Right renal pelvis (tissue), 4 donors: ENCODE measurements around the gene ABCC1. TPM values are rescaled to one million over a fixed set of nuclear protein-coding genes. Genes with fewer than 3 reads are reported as not detected.
"Not testable (repeated sequence)": the region's sequence is repeated elsewhere in the genome, so short reads cannot be mapped to it uniquely, and the experiment has no call there.

Source experiments
- DNase-seq, 4 donors: peaks; one replicate each; pipeline ENCODE4 v3.0.0-alpha.2; 2013; ENCODE audit warnings: low read depth in 4 of 4, low spot score in 3 of 4, missing footprints in 1 of 4
- polyA plus RNA-seq, 4 donors: library from polyadenylated mRNA; unstranded; fragments of 120-200 nt; gene quantifications; one replicate each; pipeline ENCODE4 v1.2.1, GENCODE V29; 2013; ENCODE audit not compliant: insufficient read length in 4 of 4

ABCC1 gene
- polyA plus RNA-seq, 4 donors = 23.0 to 25.8 (median 24.6) TPM

DNA sequence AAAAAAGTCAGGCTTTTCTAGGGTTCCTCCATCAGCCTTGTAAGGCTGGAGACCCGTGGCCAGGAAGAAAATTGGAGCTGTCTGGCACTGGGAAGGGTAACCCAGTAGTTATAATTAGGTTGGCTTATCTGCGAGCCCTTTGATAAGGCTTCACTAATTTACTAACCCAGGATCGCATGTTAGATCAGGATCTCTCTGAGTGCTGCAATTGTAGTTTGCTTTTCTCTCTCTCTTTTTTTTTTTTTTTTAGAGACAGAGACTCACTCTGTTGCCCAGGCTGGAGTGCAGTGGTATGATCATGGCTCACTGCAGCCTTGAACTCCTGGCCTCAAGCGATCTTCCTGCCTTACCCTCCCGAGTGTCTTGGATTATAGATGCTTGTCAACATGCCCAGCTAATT is 17.0 kb downstream of the ABCC1 start:
- DNase-seq = no peak

DNA sequence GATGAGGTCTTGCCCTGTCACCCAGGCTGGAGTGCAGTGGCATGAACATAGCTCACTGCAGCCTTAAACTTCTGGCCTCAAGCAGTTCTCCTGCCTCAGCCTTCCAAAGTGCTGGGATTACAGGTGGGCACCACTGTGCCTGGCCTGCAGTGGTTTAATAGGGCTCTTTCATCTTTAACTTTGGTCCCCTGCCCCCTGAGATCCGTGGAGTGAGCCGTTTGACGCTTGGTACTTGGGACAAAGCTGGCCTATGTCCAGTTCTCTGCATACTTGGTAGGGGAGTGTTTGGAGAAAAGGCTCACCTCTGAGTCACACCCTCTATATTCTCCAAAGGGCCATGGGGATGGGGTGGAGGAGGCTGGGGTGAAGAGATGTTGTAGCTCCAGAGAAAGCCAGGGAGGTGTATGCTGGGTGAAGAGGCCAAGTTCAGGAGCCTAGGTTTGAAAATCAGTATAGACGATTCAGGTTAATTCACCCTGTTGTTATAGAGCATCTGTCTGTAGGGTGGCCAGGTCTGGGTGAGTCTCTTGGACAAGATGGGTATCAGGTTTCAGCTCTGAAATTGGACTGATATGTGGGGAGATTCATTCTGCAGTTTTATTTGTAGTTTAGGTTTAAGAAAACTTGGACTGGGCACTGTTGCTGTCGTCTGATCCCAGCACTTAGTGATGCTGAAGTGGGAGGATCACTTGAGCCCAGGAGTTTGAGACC is 17.6 kb downstream of the ABCC1 start:
- no peak for DNase-seq

DNA sequence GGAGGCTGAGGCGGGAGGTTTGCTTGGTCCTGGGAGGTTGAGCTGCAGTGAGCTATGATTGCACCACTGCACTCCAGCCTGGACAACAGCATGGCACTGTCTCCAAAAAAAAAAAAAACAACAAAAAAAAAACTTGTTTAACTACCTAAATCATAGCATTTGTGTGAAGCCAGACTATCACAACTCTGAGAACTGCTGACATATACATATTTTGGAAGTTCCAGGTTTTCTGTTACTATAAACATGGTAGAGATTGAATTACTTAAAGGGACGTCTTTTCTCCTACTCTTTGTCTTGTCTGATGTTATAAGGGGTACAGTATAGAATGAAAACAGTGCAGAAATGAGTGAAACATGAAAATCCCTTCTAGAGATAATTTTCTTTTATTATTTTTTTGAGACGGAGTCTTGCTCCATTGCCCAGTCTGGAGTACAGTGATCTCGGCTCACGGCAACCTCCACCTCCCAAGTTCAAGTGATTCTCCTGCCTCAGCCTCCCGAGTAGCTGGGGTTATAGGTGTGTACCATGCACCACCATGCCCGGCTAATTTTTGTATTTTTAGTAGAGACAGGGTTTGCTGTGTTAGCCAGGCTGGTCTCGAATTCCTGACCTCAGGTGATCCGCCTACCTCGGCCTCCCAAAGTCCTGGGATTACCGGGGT is 18.4 kb downstream of the ABCC1 start:
- DNase-seq = no peak

DNA sequence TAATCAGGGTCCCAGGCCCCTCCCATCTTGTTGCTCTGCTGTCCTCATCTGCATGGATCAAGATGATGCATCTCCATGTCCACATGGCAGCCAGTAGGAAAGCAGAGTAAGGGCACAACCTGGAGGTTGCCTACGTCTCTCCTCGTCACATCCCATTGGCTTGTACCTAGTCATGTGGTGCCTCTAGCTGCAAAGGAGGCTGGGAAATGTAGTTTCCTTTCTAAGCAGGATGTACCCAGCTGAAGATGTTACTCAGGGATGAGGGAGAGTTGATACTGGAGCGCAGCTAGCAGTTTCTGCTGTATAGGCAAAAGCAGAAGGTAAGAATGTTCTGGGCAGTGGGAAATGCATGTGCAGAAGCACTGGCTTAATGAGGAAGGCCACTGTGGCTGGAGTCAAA is 20.8 kb downstream of the ABCC1 start:
- no peak for DNase-seq

DNA sequence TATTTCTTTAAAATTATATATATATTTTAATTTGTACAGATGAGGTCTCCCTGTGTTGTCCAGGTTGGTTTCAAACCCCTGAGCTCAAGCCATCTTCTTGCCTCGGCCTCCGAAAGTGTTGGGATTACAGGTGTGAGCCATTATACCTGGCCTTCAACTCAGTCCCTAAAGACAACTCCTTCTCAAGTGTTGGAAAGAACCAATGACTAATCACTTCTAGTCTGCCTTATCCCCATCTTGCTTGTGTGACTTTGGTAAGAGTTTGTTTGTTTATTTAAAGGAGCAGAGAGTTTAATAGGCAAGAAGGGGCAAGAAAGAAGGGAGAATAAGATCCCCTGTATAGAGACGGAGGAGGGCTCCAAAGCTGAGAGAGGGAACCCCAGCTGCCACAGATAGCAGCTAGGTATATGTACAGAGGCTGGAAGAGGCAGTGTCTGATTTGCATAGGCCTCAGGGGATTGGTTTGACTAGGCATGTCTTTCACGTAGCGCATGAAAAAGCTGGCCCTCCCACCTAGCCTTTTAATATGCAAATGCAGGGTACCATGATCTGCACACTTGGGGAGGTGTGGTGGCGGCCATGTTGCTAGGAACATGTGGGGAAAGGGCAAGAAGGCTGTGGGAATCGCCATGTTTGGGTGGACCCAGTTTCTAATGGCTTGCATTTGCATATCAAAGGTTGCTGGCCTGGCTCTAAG is 21.5 kb downstream of the ABCC1 start:
- no peak for DNase-seq

DNA sequence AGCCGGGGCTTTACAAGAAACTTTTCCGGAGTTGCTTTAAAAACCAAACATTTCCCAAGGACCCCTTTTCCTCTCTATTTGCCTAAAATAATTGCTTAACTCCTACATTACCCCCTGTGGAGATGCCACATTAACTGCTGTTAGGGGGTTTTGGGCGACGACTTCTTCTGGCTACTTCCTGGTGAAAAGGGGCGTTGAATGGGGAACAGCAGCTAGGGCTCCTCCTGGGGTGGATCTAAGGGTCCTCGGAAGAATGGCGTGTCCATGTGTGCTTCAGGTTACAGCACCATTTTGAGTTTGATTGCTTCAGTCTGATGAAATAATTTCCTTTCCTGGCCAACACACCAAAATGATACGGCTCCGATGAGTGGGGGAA is 22.0 kb downstream of the ABCC1 start:
- no peak for DNase-seq

GRCh38 chr16:15972046-15972868 is 22.8 kb downstream of the ABCC1 start:
- DNase-seq = no peak

DNA sequence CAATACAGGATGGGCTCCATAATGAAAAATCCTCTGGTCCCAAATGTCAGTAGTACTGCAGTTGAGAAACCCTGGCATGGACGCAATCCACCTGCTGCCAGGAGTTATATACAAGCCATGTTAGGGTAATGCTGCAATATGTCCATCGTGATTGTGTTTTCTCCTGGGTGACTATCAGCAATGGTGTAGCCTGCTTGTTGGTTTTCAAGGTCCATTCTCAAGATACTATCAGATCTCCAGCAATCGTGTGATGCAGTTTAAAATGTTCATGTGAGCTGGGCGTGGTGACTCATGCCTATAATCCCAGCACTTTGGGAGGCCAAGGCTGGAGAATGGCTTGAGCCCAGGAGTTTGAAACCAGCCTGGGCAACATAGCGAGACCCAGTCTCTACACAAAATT is 24.0 kb downstream of the ABCC1 start:
- no peak for DNase-seq

GRCh38 chr16:15974057-15974456 is 24.6 kb downstream of the ABCC1 start:
- DNase-seq = no peak

DNA sequence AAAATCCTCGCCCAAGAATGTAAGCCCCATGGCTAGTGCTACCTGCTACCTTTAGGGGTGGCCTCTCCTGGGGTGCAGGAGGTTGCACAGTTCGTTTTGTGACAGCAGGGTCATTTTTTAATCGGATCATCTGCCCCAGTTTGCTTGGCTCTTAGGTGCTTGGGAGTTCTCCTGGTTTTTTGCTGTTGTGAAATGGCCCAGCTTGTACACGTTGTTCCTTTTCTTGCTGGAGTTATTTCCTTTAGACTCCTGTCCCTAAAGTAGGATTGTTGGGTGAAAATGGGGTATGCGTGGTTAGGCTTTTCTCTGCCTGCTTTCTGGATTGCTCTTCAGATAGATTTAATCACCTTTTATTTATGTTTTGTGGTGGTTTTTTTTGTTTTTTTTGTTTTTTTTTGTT is 25.8 kb downstream of the ABCC1 start:
- DNase-seq = no peak

DNA sequence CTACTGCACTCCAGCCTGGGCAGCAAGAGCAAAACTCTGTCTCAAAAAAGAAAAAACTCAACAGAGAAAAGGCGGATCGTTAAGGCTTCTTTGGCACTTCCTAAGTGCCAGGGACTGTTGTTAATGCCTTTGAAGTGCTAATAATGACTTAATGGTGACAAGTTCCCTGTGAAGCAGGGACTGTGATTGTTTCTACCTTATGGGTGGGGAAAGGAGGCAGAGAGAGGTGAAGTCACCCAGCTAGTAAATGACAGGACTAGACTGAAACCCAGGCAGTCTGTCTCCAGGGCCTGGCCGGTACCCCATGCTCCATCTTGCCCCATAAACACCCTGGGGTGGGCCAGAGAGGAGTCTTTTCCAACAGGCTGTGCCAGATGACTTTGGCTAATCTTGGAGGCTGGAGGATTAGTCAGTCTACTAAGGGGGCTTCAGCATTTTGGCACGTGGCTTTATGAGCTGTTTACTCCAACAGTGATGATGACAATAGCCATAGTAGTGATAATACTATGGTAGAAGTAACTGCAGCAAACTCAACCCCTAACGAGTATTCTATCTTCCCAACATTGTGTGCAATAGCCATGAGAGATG is 26.9 kb downstream of the ABCC1 start:
- DNase-seq = no peak

GRCh38 chr16:15976929-15977637 is 27.7 kb downstream of the ABCC1 start:
- no peak for DNase-seq

DNA sequence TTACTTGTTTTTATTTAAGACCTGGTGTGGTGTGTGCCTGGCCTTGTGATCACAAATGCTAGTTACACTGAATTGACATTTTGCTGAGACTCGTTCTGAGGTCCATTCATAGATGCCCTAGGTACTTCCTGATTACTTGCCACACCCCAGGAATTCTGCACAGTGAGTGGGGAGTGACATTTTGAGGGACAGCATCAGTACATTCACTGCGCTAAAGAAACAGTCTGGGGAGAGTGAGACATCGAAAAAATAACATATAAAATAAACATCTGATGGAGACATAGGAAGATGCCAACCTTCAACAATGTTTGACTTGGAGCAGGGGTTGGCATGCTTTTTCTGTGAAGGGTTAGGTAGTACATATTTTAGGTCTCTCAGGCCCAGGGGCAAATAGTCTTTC is 30.4 kb downstream of the ABCC1 start:
- DNase-seq = no peak

- no peak for DNase-seq
These were observed 30.9 kb downstream of the ABCC1 start for GRCh38 chr16:15980329-15980728.

- no peak for DNase-seq
These were observed 32.0 kb downstream of the ABCC1 start for GRCh38 chr16:15981382-15981781.

- not testable (repeated sequence) for DNase-seq
These were observed 32.9 kb downstream of the ABCC1 start for GRCh38 chr16:15982194-15982915.

DNA sequence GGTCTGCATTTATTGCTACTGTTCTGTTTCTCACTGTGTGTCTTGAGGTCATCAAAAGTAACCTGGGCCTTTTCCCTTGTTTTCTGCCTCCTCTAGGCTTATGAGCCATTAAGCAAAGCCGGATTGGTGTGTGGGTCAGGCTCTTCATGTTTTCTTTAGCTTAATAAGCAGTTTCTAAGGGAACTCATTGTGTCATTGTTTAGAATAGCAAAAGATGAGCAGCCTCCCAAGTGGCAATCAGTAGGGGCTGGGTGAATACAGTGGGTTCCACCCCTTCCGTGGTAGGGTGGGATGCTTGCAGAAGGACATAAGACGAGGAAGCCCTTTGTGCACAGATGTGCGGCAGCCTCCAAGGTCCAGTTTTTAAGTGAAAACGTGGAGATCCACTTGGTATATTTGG is 34.5 kb downstream of the ABCC1 start:
- no peak for DNase-seq

GRCh38 chr16:15985144-15985543 is 35.7 kb downstream of the ABCC1 start:
- DNase-seq = no peak

GRCh38 chr16:15986261-15986660 is 36.8 kb downstream of the ABCC1 start:
- no peak for DNase-seq
